OCI-LY7 (cell line): ENCODE results near the gene DNAH14. TPM values are rescaled to one million over a fixed set of nuclear protein-coding genes. Genes with fewer than 3 reads are reported as not detected.

ENCODE experiments used
- BruUV-seq: library from RNA; stranded (reverse); fragments of 400-500 nt; replicated peaks from 2 replicates; lab custom pipeline; 2021; lab: Mats Ljungman, UMichigan
- CTCF ChIA-PET: fragments of 300-600 bp; sonication (Branson Sonifier 250); formaldehyde crosslinking; loops from one replicate; lab custom pipeline; 2022; ENCODE audit warnings: antibody characterized with exemption; ENCODE audit not compliant: unreplicated experiment; lab: Charles Lee
- POLR2A ChIA-PET: fragments of 300-600 bp; sonication (Branson Sonifier 250); formaldehyde crosslinking; loops from one replicate; lab custom pipeline; 2022; ENCODE audit warnings: antibody characterized with exemption; lab: Charles Lee
- DNase-seq: peaks from one replicate; pipeline ENCODE4 v3.0.0-alpha.2; 2015; ENCODE audit warnings: low spot score
- H2AFZ ChIP-seq: fragments of 200-600 bp; sonication (generic), shearing (Covaris generic); 2 replicates; pipeline ENCODE4 v1.6.1; 2014; ENCODE audit warnings: mild to moderate bottlenecking, antibody characterized with exemption, low read length, moderate library complexity
- H3K27ac ChIP-seq: fragments of 200-600 bp; sonication (generic); 2 replicates; pipeline ENCODE4 v1.5.1; 2014; ENCODE audit warnings: mixed run types, low read depth, mild to moderate bottlenecking, moderate library complexity, low read length, inconsistent platforms; ENCODE audit not compliant: poor library complexity, severe bottlenecking
- H3K36me3 ChIP-seq: fragments of 200-600 bp; sonication (generic); 2 replicates; pipeline ENCODE4 v1.6.1; 2014; ENCODE audit warnings: mild to moderate bottlenecking, antibody characterized with exemption, low read length, moderate library complexity, mixed read lengths; ENCODE audit not compliant: insufficient read depth
- H3K4me1 ChIP-seq: fragments of 200-600 bp; sonication (generic); 2 replicates; pipeline ENCODE4 v1.5.1; 2014; ENCODE audit warnings: mild to moderate bottlenecking, low read length; ENCODE audit not compliant: insufficient read depth, poor library complexity, severe bottlenecking
- H3K4me2 ChIP-seq: fragments of 200-600 bp; sonication (generic); 2 replicates; pipeline ENCODE4 v1.6.1; 2014; ENCODE audit warnings: mild to moderate bottlenecking, low read length
- H3K4me3 ChIP-seq: fragments of 200-600 bp; sonication (generic); 2 replicates; pipeline ENCODE4 v1.5.1; 2014; ENCODE audit warnings: mild to moderate bottlenecking, low read depth, low read length; ENCODE audit not compliant: poor library complexity, severe bottlenecking
- H3K79me2 ChIP-seq: fragments of 200-600 bp; sonication (generic); 2 replicates; pipeline ENCODE4 v1.6.1; 2016; ENCODE audit warnings: low read depth, mild to moderate bottlenecking, low read length, moderate library complexity, mixed read lengths; ENCODE audit not compliant: insufficient read depth
- H3K9me2 ChIP-seq: fragments of 200-600 bp; sonication (generic); 2 replicates; pipeline ENCODE4 v1.6.1; 2016; ENCODE audit warnings: mild to moderate bottlenecking, low read length, mixed read lengths; ENCODE audit not compliant: insufficient read depth
- H3K9me3 ChIP-seq: fragments of 200-600 bp; sonication (generic); 2 replicates; pipeline ENCODE4 v1.6.1; 2014; ENCODE audit warnings: mild to moderate bottlenecking, mixed run types, low read length, mixed read lengths
- H4K20me1 ChIP-seq: fragments of 200-600 bp; sonication (generic); 2 replicates; pipeline ENCODE4 v1.6.1; 2014; ENCODE audit warnings: mild to moderate bottlenecking, antibody characterized with exemption, low read length, moderate library complexity, mixed read lengths; ENCODE audit not compliant: insufficient read depth
- CTCF ChIP-seq: fragments of 200-600 bp; sonication (generic); conservative IDR thresholded peaks from 2 replicates; pipeline ENCODE4 v1.5.1; 2014; ENCODE audit warnings: mild to moderate bottlenecking, antibody characterized with exemption, low read length, moderate library complexity, mixed read lengths
- EZH2phosphoT487 ChIP-seq: fragments of 200-600 bp; sonication (generic); IDR thresholded peaks from 2 replicates; pipeline ENCODE4 v1.6.1; 2018; ENCODE audit warnings: low read depth, borderline replicate concordance, mild to moderate bottlenecking, mixed run types, antibody characterized with exemption, low read length, moderate library complexity, mixed read lengths
- intact Hi-C: fragments of 100-400 bp; cut with micrococcal nuclease; formaldehyde crosslinking; loops from one replicate; pipeline ENCODE4 v1.10.0; 2022; ENCODE audit not compliant: unreplicated experiment
- total RNA-seq, 2 experiments: library from RNA; depleted of rRNA in 1 of 2; stranded (reverse); fragments of >200 nt in 1 of 2; shearing (Covaris generic) in 1 of 2; gene quantifications; 2 replicates each; pipeline ENCODE4 v1.2.3, GENCODE V29; 2014 to 2022

DNAH14 gene
- total RNA-seq, 2 experiments from 2014 or later: not detected

GRCh38 chr1:225042263-225042662 lies 112.8 kb downstream of the DNAH14 start:
- intact Hi-C loops: no loop called here
- no peaks in the 10 kb centered on the region for H3K36me3 ChIP-seq
- no peaks in the 10 kb centered on the region for H4K20me1 ChIP-seq
- no peak overlapping the region for H3K4me3 ChIP-seq
- no peaks in the 10 kb centered on the region for H3K9me3 ChIP-seq
- POLR2A ChIA-PET: no interaction called here
- TF ChIP-seq EZH2phosphoT487: no peak
- TF ChIP-seq CTCF: no peak
- H3K4me2 ChIP-seq: no peak overlapping the region
- no peaks in the 10 kb centered on the region for H3K79me2 ChIP-seq
- no peak for DNase-seq
- CTCF ChIA-PET: no interaction called here
- H2AFZ ChIP-seq: no peak overlapping the region
- H3K9me2 ChIP-seq: no peaks in the 10 kb centered on the region
- no TSS peak for BruUV-seq
- no peak overlapping the region for H3K27ac ChIP-seq
- no peaks in the 10 kb centered on the region for H3K4me1 ChIP-seq

- intact Hi-C loops: no loop called here
- POLR2A ChIA-PET: no interaction called here
- BruUV-seq: no TSS peak
Measured at GRCh38 chr1:225044258-225044657, 114.8 kb downstream of the DNAH14 start.

GRCh38 chr1:225049594-225049993 lies 120.1 kb downstream of the DNAH14 start:
- Histone ChIP-seq H3K4me2 (no peak overlapping the region), H3K9me2 (no peaks in the 10 kb centered on the region), H2AFZ (no peak overlapping the region), H4K20me1 (no peaks in the 10 kb centered on the region), H3K79me2 (no peaks in the 10 kb centered on the region), H3K4me1 (no peaks in the 10 kb centered on the region), H3K36me3 (no peaks in the 10 kb centered on the region), H3K9me3 (no peaks in the 10 kb centered on the region), H3K4me3 (no peak overlapping the region), H3K27ac (no peak overlapping the region)
- POLR2A ChIA-PET: no interaction called here
- no peak for DNase-seq
- intact Hi-C loops: no loop called here
- TF ChIP-seq CTCF: no peak
- no peak for TF ChIP-seq EZH2phosphoT487
- no TSS peak for BruUV-seq
- CTCF ChIA-PET: no interaction called here

More at GRCh38 chr1:225044258-225044657, 114.8 kb downstream of the DNAH14 start:
- Histone ChIP-seq H3K36me3 (no peaks in the 10 kb centered on the region), H3K27ac (no peak overlapping the region), H3K9me2 (no peaks in the 10 kb centered on the region), H3K4me1 (no peaks in the 10 kb centered on the region), H3K9me3 (no peaks in the 10 kb centered on the region), H3K4me3 (no peak overlapping the region), H2AFZ (no peak overlapping the region), H3K4me2 (no peak overlapping the region), H4K20me1 (no peaks in the 10 kb centered on the region), H3K79me2 (no peaks in the 10 kb centered on the region)
- TF ChIP-seq CTCF: no peak
- DNase-seq: no peak
- CTCF ChIA-PET: no interaction called here
